HG02981 (cell line): ENCODE results near the gene HOXB4.

Experiments used
- ATAC-seq: cut with Tn5 transposase; IDR thresholded peaks from one replicate; pipeline ENCODE4 v1.9.1; 2021; ENCODE audit warnings: mild to moderate bottlenecking, moderate library complexity; ENCODE audit not compliant: unreplicated experiment

Gene HOXB4

DNA sequence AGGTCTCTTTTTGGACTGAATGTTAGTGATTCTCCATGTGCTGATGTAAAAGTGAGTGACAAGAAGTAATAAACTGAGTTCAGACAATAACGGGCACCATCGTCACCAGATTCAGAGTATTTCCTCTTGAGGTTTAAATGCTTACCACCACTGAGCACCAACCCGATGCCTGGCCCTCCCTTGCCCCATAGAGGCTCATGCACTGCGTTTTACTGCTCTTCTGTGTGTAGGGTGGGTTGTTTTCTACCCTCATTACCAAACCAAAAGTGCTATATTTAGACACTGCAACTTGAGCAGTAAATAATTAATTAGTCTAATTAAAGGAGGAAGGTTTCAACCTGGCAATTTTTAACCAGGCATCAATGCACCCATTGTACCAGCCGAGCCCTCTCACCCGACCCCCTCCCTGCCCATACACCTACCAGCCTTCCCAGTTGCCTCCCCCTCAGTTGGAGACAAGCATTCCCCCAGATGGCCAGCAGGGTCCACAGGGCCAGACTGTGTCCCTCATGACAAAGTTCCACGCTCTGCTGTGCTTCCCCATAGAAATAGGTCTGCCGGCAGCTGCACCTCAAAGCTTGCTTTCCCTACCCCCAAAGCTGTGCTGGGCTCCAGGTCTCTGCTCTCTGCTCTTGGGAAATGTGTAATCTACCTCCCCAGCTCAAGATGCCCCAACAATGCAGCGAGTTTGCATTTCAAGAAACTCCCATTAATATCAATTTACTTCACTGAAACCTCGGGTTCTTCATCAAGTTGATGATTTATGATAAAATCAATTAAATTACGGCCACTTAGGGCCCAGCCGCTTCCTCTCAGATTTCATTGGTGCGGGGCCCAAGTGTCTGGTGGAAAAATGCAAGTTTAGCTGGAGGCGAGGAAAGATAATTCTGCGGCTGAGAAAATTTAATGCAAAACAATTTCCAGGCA is 16.0 kb downstream of the HOXB4 start:
- peak; percentile 57 for ATAC-seq

DNA sequence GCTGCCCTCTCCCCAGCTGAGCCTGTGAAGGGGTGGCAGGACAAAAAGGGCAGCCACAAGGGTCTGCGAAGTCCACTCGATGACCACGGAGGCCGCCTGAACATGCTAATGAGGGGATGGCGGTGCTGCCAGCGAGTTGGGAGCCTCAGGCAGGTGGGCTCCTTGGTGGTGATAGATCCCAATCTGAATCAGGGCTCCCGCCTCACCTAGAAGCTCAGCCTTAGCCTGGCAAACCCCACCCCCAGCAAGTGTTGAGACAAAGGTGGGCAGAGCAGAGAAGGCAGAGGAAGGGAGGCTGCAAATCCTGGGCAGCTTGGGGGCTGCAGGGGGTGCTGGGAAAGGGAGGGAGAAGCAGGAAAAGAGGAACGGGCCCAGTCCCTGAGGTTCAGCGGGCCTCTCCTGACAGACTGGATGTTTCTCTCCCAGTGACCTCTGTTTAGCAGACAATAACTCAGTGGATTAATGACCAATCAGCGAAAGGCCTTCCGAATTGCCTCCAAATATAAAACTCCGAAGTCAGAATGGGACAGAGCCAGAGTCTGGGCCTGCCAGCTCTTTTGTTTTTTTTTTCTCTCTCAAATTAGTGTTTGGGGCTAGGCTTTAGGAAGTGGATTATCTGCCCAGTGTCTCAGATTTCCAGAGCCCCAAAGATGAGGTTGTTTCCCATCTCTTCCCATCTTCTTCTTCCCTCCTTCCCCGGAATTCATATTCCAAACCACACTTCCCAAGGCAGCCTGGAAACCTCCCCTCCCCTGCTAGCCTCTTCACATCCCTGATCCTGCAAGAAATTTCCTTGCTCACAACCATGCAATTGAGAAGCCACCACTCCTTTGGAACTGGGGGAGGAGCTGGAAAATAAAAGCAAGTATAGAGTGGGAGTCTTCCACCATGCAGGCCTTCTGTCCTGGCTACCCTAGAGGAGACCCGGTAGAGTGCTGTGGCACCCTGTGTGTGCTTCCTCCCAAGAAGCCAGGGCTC is 18.0 kb downstream of the HOXB4 start:
- ATAC-seq: no peak

DNA sequence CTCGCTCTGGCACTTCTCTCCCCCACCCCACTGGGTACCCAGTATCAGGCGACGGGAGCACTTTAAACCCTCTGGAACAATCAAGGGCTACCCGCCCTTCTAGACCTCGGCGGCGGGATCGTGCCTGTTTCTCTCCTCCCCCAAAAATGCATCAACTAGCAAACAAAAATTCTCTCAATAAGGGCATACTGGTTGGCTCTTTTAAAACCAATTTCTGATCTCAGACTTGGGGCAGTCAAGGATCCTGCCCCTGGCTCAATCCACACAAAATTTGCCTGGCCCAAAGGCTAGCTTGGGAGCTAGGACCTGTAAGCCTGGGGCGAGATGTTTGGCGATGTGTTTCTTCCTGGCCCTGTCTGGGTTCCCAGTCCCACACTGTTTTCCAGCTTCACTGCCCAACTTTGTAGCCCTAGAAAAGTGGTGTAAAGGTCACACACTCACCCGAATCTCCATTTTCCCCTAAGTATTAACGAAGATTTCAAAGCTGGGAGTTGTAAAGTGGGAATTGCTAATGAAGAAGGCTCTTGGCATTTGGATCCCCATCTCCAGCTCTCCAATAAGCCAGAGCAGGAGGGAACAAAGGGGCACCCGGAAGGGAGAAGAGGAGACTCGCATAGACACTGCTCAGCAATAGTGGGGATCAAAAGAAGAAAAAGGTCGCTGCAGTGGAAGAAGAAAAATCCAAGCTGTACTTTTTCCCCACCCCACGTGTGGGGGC is 18.9 kb downstream of the HOXB4 start:
- no peak for ATAC-seq

DNA sequence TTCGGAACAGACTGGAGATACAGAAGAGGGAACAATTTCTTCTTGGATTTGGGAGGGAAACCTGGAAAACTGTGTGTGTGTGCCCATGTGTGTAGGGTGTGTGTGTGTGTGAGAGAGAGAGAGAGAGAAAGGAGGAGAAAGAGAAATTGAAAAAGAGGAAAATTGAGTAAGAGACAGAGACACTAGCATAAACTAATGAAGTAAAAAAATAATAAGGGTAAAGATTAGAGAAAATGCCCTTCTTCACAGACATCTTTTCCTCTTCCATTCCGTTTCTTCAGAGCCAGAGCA is 19.4 kb downstream of the HOXB4 start:
- ATAC-seq: no peak

DNA sequence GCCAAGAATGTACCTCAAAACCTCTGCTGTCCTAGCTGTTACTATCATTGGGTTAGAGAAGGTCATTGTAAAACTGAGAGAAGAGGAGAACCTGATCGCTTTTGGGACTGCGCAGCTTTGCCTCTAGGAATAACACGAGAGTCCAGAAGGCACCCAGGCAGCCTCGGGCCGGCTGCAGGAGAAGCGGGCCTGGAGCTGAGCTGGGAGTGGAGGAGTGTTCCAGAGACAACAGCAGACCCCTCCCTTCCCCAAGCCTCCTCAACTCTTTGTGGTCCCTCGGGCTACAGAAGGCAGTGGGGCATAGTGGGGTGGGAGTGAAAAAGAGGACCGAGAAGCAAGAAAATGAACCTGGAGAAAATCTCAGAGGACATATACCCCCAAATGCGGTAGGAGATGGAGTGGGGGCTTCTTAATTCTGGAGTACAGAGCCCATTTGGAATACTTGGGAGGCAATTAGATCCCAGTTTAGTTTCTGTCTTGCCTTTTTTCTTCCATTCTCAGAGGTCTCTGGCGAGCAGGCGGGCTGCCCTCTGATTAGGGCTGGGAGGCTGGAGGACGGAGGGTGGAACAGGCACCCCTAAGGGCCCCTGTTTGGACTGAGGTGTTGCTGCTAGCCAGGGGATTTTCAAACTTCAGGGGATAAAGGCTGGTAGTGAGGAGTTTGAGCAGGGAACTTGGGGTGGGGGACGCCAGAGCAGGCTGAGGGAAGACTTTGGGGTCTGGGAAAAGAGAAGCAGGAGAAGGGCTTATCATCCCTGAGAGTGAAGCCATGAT is 19.9 kb downstream of the HOXB4 start:
- no peak for ATAC-seq

DNA sequence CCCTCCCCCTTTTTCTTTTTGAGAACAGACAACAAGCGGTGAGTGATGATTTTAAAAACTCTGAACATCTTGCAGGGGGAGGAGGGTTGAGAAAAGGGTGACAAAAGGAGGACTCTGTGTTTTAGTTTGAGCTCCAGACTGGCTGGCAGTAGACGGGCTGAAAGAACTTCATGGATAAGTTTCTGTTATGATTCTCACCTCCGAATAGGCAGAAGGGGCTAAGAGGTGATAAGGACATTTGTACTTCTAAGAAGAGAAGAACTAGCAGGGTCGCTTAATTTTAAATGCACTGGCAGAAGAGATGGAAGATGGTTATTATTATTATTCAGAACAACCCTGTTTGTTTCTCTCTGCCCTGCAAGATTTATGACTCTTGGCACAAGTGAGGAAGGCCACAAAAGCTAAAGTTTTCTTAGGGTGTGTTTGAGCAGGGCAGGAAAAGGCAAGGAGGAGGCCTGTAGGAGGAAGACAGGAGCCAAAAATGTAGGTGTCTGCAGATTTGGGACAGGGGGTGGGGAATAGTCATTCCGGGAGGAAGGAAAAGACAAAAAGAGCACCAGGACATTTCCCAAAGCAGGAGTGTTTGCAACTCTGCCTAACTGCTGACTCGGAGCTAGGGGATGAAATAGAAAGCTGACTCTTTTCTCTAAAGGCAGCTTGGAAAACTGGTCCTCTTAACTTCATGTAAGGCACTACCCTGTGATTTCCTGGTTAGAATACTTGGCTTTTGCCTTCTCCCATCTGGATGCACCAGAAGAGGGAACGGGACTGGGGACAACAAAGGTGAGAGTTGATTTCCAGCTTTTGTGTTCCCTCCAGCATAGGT is 21.4 kb downstream of the HOXB4 start:
- no peak for ATAC-seq

DNA sequence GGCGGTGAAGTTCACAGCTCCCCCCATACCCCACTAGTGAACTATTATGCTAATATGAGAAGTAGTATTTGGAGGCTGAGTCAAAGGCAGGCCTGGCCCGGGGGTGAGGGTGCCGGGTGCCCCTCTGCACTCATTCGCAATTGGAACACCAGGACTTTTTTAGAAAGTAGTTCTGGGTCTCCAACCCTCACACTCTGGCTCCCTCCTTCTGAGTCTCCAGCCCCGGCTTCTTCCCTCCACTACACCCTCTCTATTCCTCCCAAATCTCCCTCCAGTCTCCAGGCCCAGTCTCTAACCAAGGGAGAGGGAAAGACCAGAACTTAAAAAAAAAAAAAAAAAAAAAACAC is 21.9 kb downstream of the HOXB4 start:
- ATAC-seq: no peak

DNA sequence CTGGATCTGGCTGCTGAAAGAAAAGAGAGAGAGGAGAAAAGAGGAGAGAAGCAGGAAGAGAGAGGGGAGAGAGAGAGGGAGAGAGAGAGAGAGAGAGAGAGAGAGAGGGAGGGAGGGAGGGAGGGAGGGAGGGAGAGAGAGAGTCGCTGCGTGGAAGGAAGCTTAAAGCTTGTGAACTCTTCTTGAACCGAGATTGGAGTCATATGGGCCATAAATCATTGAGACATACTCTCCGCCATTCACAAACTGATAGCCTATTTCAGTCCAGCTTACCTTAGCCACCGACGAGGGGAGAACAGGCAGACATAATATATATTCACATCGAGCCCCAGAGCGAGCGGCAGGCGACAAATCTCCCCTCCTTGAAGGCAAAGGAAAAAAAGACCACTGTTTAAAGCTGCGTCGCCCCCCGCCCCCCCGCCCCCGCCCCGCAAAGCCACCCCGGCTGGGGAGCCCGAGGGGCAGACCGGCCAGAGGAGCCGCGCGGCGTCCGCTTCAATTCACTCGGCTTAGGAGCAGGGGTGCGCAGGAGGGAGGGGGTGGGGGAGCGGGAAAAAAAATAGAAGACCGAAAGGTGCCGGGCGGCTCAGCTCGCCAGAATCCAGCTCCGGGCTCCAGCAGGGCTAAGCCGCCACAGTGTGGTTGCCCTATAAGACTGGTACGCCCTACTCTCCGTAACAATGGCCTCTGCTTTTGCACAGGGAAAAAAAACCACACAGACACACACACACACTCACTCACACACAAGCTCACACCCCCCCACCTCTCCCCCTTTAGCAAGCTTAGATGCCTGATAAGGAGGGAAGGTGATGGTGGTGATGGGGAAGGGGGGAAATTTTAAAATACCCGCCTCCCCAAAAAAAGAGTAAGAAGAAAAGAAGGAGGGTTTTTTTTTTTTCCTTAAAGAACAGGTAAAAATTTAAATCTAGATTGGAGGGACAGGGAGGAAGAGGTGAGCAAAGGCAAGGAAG is 22.6 kb downstream of the HOXB4 start:
- no peak for ATAC-seq

DNA sequence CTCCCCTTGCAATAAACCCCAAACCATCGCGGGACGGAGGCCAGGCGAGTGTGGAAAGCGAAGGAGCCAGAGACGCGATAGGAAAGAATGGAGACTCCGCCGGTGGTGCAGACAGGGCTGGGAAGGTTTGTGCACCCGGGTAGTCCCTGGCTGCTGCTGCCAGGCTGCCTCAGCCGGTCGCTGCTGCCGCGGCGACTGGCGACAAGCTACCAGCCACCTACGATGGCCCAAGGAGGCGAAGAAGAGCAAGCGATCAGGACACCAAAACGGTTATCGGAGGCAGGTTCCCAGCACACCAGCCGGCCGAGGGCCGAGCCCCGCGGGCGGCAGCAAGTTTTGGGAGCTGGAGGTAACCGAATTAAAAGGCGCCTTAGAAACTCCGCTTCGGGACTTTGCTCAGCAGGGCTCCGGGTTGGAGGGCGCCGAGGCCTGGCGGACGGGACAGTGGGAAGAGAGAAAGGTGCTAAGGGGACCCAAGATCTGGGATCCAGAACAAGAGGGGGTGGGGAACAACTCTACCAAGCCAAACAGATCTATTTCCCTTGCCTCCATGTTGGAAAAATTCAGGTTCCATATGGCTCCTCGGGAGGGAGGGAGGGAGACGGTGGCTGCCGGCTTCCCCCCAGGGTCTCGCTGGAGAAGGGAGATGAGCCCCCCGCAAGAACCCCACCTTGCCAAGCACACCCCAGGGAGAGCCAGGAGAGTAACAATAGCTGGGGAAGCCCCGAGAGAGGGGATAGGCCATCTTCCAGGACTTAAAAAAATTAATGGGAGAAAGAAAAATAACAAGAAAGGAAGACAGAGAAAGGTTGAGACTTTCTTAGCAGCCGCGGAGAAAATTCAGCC is 23.5 kb downstream of the HOXB4 start:
- no peak for ATAC-seq

DNA sequence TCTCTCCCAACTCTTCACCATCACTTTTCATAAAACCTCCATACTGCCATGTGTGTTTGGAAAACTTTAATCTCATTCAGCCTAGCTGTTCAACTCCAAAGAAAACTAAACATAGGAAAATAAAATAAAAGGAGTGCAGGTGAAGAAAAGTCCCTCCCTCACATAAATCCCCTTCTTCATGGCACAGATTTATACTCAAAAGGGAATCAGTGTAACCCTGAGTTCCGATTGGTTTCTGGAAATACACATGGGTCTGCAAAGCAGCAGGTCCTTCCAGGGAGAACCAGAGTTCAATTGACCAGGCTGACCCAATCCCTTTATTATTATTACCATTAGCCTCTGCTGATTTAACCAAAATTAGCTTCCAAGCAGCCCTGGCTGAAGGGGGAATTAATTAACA is 24.3 kb downstream of the HOXB4 start:
- ATAC-seq: no peak

DNA sequence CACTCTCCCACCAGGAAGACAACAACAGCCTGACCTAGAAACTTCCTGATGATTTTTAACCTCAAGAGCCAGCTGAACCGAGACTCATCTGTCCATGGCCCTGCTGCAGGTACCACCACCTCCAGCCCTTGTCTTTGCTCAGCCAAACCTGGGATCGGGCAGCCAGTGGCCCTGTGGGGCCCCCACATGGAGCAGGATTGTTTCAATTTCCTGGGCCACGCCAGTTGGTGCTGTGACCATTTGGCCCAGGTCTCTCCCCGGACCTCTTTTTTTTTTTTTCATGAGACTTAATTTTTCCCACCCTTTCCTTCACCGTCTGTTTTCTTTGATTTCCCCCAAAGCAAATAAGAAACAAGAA is 25.0 kb downstream of the HOXB4 start:
- ATAC-seq: no peak

DNA sequence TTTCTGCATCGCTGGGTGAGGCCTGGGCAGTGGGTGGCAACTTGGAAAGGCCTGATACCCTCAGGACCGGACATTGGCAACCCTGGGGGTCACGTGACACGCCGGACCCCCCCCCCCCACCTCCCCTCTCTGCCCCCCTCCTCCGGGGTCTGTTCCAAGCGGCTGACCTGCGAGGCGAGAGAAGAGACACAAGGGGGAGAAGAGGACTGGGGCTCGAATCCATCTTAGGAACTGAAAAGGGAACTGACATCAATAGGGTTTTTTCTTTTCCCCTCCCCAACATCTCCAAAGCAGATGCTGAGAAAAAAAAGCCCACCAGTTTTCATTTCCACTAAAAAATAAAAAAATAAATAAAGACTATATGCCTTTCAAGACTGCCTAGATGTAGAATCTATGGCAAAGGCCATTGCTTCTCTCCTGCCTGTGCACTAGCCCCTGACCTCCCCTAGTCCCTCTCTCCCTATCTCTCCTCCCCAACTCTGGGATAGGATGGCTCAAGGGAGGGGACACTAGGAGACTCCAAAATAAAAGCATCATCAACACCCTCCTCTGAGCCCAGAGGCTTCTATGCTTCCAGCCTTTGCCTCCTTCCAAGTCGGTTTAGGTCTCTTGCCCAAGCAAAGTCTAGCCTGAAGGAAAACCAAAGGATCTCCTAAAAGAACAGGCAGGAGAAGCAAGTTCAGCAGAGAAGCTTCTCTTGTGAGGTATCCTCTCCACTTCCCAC is 25.5 kb downstream of the HOXB4 start:
- ATAC-seq: no peak

DNA sequence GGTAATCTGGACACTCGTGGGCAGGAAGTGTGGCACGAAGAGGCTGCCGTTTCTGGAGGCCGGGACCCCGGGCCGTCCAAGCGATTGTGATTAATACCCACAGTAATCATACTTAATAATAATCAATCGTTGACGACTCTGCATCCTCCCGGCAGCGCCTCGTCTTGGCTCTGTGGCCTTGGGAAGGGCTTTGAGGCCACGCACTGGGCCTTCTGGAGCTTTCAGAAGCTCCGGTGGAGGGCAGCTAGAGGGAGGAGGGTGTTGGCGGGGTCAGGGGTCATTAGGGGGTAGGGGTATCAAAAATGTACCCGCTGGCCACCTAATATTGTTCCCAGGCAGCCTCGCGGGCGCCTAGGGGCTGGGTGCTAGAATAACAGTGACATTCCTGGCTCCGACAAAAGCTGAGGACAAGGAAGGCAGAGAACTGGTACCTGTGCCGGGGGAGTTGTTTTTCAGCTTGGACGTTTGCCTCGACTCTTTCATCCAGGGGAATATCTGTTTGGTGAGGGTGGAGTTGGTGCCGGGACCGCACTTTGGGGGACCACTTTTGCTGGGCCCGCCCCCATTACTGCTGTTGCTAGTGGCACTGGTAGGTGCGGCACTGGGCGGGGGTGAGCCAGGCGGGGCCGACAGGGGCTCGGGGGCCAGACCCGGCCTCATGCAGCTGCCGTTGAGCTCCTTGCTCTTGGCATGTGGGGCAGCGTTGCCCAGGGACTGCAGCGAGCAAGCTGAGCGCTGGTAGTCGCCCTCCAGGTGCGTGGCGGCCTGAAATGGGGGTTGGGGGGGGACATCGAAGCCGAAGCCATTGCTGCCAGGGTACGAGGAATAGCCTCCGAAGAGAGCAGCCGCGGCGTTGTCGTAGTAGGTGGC is 26.3 kb downstream of the HOXB4 start:
- no peak for ATAC-seq

DNA sequence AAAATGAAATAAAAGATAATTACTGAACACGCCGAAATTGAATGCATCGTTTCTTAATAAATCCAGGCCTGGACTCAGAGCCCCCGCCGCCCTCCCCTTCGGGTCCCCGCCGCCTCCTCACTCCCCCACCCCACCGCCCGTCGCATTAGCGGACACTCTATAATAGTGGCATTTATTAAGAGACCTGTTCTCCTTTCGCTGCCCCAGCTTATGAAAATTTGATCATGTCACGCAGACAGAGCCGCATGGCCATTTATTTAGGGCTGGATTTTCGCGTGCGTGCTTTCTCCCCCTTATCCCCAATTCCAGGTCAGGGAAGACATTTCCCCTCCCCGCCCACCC is 27.0 kb downstream of the HOXB4 start:
- ATAC-seq: no peak

DNA sequence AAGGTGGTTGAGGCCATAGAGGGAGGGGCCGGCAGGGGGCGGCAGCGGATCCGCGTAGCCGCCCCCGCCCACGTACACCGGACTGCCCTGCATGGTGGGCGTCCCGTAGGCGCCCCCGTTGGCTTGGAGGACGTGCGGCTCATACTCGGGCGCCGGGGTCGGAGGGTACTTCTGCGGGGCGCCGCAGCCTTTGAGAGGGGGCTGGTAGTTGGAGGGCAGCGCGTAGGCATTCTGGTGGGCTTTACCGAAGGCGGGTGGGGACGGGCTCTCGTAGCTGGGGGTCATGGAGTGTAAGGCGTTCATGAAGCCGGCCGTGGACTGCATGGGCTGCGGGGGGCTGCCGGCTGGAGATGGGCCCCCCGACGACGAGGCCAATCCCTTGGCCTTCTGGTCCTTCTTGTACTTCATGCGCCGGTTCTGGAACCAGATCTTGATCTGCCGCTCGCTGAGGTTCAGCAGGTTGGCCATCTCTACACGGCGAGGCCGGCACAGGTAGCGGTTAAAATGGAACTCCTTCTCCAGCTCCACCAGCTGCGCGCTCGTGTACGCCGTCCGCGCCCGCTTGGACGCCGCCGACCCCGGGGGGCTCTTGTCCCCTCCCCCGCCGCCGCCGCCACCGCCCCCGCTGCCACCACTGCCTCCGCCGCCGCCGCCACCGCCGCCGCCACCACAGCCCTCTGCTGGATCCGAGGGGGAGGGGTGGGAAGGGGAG is 27.5 kb downstream of the HOXB4 start:
- ATAC-seq: no peak
